Activated CD4-positive, alpha-beta T cell treated with anti-CD3 and anti-CD28 coated beads for 24 hours (primary cell): Measurements from ENCODE around the gene LTBP2.

Source experiments
- DNase-seq, 2 donors: peaks; one replicate each; pipeline ENCODE4 v3.0.0-alpha.2; 2020; ENCODE audit warnings: low read depth in 2 of 2

Gene LTBP2

GRCh38 chr14:74571901-74572725 is 39.9 kb downstream of the LTBP2 start:
- no peak for DNase-seq

DNA sequence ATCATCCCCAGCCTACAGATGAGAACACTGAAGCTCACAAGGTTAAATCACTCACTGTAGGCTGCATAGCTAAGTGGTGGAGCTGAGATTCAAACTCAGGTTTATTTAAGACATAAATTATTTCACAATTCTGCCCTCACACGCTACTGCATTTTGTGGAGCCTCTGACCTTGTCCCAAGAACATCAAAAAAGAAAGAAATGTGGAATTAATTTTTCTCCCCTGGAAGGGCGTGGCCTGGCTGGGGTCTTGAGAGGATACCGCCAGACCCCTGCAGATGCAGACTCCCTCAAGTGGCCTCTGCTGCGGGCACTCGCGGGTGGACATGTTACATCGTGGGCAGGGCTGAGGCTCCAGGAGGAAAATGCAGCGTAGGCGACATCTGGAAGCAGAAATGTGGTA is 40.6 kb downstream of the LTBP2 start:
- DNase-seq = no peak

DNA sequence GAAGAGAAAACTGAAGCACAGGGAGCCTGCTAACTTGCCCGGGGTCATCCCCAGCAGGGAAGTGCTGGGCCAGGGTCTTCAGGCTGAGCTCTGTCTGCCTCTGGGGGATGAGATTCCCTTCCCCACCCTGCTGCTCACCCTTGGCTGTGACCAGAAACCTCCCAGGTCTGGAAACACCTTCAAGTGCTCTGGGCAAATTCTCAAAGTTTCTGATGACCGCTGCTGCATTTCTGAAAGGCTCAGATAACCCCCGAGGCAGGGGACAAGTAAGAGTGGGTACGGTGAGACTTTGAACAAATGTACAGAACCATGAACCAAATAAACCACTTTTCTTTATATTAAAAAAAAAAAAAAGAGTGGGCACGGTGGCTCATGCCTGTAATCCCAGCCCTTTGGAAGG is 41.3 kb downstream of the LTBP2 start:
- no peak for DNase-seq

- DNase-seq = no peak
These were observed 42.0 kb downstream of the LTBP2 start for GRCh38 chr14:74569806-74570591.

- DNase-seq = no peak
These were observed 42.6 kb downstream of the LTBP2 start for GRCh38 chr14:74569387-74569786.

DNA sequence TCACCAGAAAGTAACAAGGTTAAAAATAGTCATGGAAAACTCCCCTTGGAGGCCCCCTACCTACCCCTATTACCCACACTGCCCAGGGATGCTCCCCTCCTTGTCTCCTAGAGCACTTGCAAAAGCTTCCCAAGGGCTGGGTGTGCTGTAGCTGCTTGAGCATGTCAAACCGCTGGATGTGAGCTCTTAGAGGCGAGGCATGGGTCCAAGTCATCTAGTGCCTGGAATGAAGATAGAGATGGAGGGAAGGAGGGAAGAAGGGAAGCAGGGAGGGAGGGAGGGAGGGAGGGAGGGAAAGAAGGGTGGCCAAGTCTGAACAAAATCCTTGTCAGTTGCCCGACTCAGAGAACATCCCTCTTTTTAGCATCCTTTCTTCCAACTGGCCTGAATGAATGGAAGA is 43.1 kb downstream of the LTBP2 start:
- DNase-seq = no peak

- no peak for DNase-seq
These were observed 43.7 kb downstream of the LTBP2 start for GRCh38 chr14:74568380-74568649.

- no peak for DNase-seq
These were observed 44.2 kb downstream of the LTBP2 start for GRCh38 chr14:74567646-74568379.

DNA sequence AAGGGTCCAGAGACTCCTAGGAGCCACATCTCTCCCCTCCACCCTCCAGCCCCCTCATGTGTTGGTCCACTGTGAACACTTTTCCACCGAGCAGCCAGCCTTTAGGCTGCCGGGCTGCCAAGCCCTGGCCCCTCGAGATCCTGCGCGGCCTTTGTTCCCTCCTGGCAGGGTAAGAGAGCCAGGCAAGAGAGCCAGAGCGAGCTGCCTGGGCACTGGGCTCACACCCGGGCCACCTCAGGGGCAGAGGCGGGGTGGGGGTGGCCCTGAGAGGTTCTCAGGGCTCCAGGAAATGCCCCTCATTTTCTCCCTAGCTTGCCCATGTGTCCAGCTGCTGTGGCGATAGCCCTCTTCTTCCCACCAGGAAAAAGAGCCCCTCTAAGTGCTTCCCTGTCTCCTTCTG is 44.8 kb downstream of the LTBP2 start:
- DNase-seq = no peak

DNA sequence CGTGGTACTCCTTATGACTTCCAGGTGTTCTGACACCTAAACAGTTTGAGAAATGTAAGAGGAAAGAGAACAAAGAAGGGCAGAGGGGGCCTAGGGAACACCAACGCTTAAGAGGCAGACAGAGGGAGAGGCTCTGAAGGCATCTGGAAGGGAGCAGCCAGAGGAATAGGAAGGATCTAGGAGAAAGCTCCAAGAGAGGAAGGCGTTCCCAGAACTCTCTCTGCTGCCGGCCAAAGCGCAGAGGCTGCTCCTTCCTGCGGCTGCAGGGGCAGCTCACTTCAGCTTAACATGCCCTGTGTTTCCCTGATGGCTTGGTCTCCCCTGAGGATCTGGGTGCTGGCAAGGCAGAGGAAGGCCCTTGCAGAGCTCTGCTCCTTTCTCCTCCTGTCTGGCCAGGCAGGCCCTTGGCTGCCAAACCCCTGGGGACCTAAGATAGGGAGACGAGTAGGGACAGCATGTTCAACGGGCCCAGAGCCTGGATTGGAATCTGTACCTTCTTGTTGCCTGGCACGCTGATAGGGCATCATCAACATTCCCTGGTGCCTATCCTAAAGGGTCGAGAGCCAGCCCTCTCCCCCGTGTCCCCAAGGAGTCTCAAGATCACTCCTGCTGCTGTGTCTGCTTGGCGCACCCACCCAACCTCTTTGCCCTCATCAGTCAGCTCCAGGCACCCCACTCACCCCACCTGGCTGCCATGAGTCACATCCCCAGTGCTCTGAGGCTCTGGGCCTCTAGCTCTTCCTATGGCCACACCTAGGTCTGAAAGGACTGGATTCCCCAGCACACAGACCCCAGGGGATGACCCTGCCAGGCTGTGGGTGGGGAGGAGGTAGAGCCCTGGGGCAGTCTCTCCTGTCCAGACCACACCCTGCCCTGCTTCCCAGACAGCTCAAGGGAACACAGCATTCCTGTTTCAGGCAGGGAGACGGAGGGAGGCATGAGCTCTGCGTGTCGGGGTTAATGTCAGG is 45.6 kb downstream of the LTBP2 start:
- DNase-seq = no peak

DNA sequence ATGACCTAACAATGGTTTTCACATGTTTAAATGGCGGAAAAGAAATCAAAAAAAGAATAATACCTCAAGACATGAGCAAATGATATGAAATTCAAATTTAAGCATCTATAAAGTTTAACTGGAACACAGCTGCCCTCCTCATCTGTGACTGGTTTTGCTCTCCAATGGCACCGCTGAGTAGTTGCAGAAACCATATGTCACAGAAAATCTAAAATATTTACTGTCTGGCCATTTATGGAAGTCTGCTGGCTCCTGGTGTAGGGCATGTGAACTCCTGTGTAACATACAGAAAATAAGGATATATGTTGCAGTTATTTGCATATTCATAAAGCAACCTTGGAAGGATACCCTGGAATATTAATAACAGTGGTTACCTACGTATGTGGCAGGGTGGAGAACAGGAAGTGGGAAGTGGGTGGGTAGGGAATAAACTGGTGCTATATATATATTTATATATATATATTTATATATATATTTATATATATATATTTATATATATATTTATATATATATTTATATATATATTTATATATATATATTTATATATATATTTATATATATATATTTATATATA is 48.4 kb downstream of the LTBP2 start:
- DNase-seq = no peak

- no peak for DNase-seq
These were observed 48.8 kb downstream of the LTBP2 start for GRCh38 chr14:74563233-74563585.

GRCh38 chr14:74562515-74563232 is 49.4 kb downstream of the LTBP2 start:
- no peak for DNase-seq

- DNase-seq = no peak
These were observed 53.4 kb downstream of the LTBP2 start for GRCh38 chr14:74558655-74559054.

DNA sequence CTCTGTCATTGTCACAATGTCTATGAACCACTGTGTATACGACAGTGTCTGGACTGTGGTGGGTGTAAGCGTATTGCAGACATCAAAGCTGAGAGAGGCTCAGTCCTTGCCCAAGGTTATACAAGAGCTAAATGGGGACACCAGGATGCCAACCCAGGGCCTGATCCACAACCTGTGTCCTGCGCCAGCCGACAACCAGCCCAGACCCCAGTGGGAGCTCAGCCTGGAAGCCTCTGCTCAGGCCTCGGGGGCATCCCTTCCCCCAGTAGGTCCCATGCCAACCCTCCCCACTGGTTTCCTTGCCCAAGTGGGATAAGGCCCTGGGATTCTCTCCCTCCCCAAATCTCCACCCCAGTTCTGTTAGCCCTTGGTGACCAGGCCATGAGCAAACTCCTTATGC is 54.3 kb downstream of the LTBP2 start:
- no peak for DNase-seq

DNA sequence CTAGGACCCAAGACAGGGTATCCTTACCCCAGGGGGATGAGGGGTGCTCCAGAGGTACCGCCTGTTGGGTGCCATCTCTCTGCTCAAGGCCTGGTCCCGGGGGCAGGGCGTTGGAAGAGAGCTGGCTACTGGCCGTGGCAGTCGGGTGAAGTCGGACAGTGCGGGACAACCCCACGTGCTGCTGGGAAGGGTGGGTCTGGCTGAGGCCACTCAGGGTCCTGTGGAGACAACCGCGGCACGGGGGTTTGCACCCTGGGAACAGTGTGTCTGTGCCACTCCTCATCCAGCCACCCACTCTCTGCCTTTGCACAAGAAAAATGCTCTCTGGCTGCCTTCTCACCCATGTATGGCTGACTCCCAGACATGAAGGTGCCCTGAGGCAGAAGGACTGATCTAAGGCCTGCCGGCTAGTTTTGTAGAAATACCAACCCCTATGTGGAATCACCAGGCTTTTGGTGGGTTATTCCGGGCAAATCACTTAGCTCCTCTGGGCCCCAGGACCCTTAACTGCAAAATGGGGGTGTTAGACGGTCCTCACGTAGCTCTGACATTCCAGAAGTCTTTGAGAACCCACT is 56.5 kb downstream of the LTBP2 start:
- DNase-seq = no peak

DNA sequence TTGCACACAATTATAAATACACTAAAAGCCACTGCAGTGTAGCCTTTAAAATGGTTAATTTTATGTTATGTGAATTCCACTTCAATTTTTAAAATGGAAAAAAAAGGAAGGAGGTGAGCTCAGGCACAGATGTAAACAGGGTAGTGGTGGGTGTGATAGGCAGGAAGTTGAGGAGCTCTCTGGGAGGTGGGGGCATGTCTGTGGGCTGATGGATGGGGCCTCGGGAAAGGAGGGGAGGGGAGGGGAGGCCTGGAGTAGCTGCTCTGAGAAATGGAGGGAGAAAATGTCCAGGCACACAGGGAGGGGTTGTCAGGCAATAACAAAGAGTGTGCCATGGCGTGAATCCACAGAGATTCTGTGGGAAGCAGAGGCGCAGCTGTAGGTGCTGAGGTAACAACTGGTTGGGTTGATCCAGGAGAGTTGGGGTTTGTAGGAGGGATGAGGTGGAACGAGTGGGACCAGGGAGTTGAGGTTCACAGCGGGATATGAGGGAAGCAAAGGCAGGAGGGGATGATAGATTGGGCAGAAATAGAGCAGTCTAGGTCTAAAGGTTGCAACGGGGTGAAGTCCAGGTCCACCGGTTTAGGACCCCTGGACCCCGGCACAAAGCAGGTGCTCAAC is 57.2 kb downstream of the LTBP2 start:
- no peak for DNase-seq

DNA sequence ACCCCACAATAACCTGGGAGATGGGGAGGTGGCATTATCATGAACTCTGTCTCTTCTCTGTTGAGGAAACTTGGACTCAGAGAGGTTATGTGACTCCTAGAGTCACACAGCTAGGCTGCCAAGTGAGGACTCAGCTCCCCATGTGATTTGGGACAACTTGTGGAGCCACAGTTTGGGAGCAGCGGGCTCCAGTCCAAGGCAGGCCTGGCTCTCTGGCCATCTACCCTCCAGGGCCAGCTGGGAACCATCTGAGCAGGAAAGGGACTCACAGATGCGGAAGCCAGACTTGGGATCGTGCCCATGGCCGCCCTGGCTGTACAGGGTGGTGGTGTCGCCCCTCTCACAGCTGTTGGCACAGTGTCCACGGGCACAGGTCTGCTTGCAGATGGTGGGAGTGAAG is 59.4 kb downstream of the LTBP2 start:
- DNase-seq = no peak

DNA sequence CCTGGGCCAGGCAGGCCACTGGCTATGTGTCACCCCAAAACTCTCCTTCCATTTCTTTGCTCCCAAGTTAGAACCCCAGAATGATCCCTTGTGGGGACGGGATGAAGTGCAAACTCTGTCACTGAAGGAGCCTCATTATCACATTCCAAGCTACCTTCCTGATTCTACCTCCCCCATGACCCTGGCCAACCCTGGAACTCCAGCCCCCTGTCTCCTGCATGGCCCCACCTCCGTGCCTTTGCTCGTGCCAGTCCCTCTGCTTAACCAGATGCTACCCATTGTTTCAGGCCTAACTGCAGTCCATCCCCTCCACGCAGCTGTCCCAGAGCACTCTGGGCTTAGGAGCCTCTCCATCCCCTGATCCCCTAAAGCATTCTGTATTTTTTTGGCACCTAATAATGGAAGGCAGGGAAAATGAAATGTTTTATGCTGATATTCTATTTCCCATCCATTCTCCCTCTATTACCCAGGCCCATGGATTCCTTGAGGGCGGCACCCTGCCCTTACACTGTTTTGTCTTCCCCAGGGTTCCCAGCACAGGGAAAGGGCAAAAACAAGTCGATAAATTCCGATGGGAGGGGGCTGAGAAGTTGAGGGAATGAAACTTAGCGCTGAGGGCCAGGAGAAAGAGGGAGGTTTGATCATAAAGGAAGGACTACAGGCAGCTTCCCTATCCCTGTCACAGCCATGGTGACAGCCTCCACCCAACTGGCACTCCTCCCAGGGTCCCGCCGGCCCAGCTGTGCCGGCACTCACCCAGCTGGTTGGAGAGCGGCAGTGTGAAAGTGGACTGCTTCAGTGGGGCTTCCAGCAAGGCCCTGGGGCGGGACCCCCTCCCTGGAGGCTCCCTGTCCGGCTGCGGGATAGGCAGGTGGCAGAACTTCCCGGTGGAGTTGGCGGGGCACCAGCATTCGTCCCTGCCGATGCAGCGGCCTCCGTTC is 60.3 kb downstream of the LTBP2 start:
- no peak for DNase-seq
